Measurements from ENCODE around the gene PRDM12. TPM values are rescaled to one million over a fixed set of nuclear protein-coding genes. Genes with fewer than 3 reads are reported as not detected.

Gene PRDM12
- total and polyA plus RNA-seq, 2 of the 8 experiments (the other 6 are each of a cell fraction or from before 2014, with no cell fraction given): 0.14 to 0.22 TPM

GRCh38 chr9:130729145-130729544, 64.8 kb downstream of the PRDM12 start:
- WGBS, 2 experiments (ENCODE audit: extremely low coverage in 1 of 2, insufficient coverage in 1 of 2, insufficient read length in 1 of 2, insufficient replicate concordance in 2 of 2, low coverage in 1 of 2, low lambda C conversion rate in 2 of 2, missing lambda C conversion rate in 1 of 2): 94% methylated on average over 2 of the region's 2 CpGs; no CpG with 5 or more reads in 1 of the 2 experiments
- no peak overlapping the region for H3K9ac ChIP-seq (replicated peaks in 1 of 4; ENCODE audit: extremely low read depth in 1 of 4, low read depth in 3 of 4, low read length in 3 of 4)
- TF ChIP-seq HDAC2 (IDR thresholded peaks at IDR 0.05; ENCODE audit: borderline replicate concordance in 1 of 2, low read depth in 2 of 2, low read length in 2 of 2): no peak
- TF ChIP-seq E2F6 (IDR thresholded peaks at IDR 0.05): no peak
- no peak for TF ChIP-seq KDM4A (IDR thresholded peaks at IDR 0.05; ENCODE audit: low read depth, low read length, severe bottlenecking)
- no peak for TF ChIP-seq HDAC6 (IDR thresholded peaks at IDR 0.05; ENCODE audit: low read depth, low read length)
- no peak for TF ChIP-seq NRF1 (IDR thresholded peaks at IDR 0.05; ENCODE audit: low read depth, low read length)
- no peak for TF ChIP-seq ZNF274 (IDR thresholded peaks at IDR 0.05; ENCODE audit: borderline replicate concordance, extremely low read depth, low read length)
- TF ChIP-seq POU5F1 (IDR thresholded peaks at IDR 0.05; ENCODE audit: low read depth, low read length): no peak
- TF ChIP-seq SRF (IDR thresholded peaks at IDR 0.05; ENCODE audit: low read depth, low read length): no peak
- no peak for TF ChIP-seq SAP30 (IDR thresholded peaks at IDR 0.05; ENCODE audit: insufficient read depth, insufficient replicate concordance, low read length)
- no peak for TF ChIP-seq GABPA (IDR thresholded peaks at IDR 0.05; ENCODE audit: borderline replicate concordance, insufficient read depth, low read length)
- TF ChIP-seq SIN3A (conservative IDR thresholded peaks at IDR 0.05 in 1 of 2, IDR thresholded peaks at IDR 0.05 in 1 of 2; ENCODE audit: low read depth in 1 of 2, low read length in 2 of 2): no peak
- TF ChIP-seq CEBPB (IDR thresholded peaks at IDR 0.05; ENCODE audit: low read depth, low read length): no peak
- TF ChIP-seq BACH1 (IDR thresholded peaks at IDR 0.05; ENCODE audit: low read length): no peak

More at GRCh38 chr9:130729145-130729544, 64.8 kb downstream of the PRDM12 start:
- no peak for DNase-seq (ENCODE audit: low read depth in 1 of 2, low spot score in 2 of 2)
- Histone ChIP-seq H3K9me3 (ENCODE audit: insufficient read depth in 2 of 2, low read depth in 1 of 2, low read length in 1 of 2) (no peaks in the 10 kb centered on the region), H2BK15ac (ENCODE audit: low read length) (no peak overlapping the region), H3K27me3 (replicated peaks in 1 of 4; ENCODE audit: control insufficient read depth in 3 of 4, extremely low read depth in 1 of 4, insufficient read depth in 3 of 4, low read length in 3 of 4) (peaks cover 0 to 1% (median 0%) of the 10 kb centered on the region in 4 experiments; a peak in 1 of 7 replicates), H4K8ac (ENCODE audit: extremely low read depth, insufficient read depth, low read length) (no peak overlapping the region), H3K14ac (ENCODE audit: insufficient read length) (no peak overlapping the region), H3K36me3 (ENCODE audit: control insufficient read depth in 2 of 4, insufficient read depth in 4 of 4, low read length in 3 of 4) (no peaks in the 10 kb centered on the region), H4K5ac (ENCODE audit: insufficient read length, low read depth, low read length) (no peak overlapping the region), H3K56ac (replicated peaks; ENCODE audit: insufficient read length, low read depth, low read length) (no peak overlapping the region), H3K4ac (replicated peaks; ENCODE audit: insufficient read length, low read depth, low read length) (no peak overlapping the region), H3K79me1 (ENCODE audit: low read depth, low read length) (0 out of 2 replicates have a peak, but pooled peaks cover 2% of the 10 kb centered on the region), H3K23me2 (ENCODE audit: low read depth, low read length) (no peaks in the 10 kb centered on the region), H3K79me2 (ENCODE audit: control insufficient read depth in 1 of 2, insufficient read depth in 2 of 2, low read length in 2 of 2) (peaks cover 0 to 49% of the 10 kb centered on the region in 2 experiments; a peak in 2 of 4 replicates), H3K18ac (ENCODE audit: extremely low read depth, low read length) (no peak overlapping the region), H3K4me1 (replicated peaks in 1 of 4; ENCODE audit: control insufficient read depth in 3 of 4, insufficient read depth in 4 of 4, low read length in 3 of 4) (no peaks in the 10 kb centered on the region; a peak in 1 of 7 replicates), H3K4me2 (ENCODE audit: insufficient read depth in 1 of 2, low read depth in 2 of 2, low read length in 2 of 2) (no peak overlapping the region), H3K27ac (ENCODE audit: low read depth, low read length) (no peak overlapping the region), H2AK5ac (ENCODE audit: low read depth, low read length) (no peak overlapping the region), H4K91ac (replicated peaks; ENCODE audit: insufficient read length, low read length) (no peak overlapping the region), H2BK120ac (replicated peaks; ENCODE audit: low read depth, low read length) (no peak overlapping the region), H3K23ac (ENCODE audit: insufficient read length) (no peak overlapping the region), H2BK12ac (ENCODE audit: low read depth, low read length) (no peak overlapping the region), H2AFZ (ENCODE audit: low read length) (no peak overlapping the region), H2BK5ac (ENCODE audit: low read depth, low read length) (no peak overlapping the region), H4K20me1 (replicated peaks in 1 of 2; ENCODE audit: control insufficient read depth in 1 of 2, insufficient read depth in 2 of 2, low read length in 2 of 2) (peaks cover 0 to 3% of the 10 kb centered on the region in 2 experiments), H2BK20ac (ENCODE audit: low read length) (0 out of 2 replicates have a peak overlapping the region, but pooled peaks have one; percentile 21), H3K4me3 (ENCODE audit: extremely low read depth in 1 of 4, insufficient read depth in 2 of 4, low read depth in 3 of 4, low read length in 4 of 4) (no peak overlapping the region)
- ChIA-PET POLR2A (ENCODE audit: partially characterized antibody) (interaction anchor here (0.7 kb wide), 1 partner anchor 68 kb away, joined by 3 read pairs; no protein-coding TSS in a partner anchor), CTCF (ENCODE audit: partially characterized antibody) (no interaction called here)
- no peak for FAIRE-seq
